Fibroblast of pulmonary artery (primary cell): Measurements from ENCODE around the gene CRYBB1.

ENCODE experiments used
- DNase-seq: peaks from one replicate; pipeline ENCODE4 v3.0.0-alpha.2; 2010; ENCODE audit warnings: low read depth
- H3K4me3 ChIP-seq: replicated peaks from 2 replicates; pipeline ENCODE4 v1.5.1; 2011; ENCODE audit warnings: low read depth, mild to moderate bottlenecking, control low read depth, low read length, moderate library complexity
- CTCF ChIP-seq: IDR thresholded peaks from 2 replicates; pipeline ENCODE4 v1.5.1; 2011; ENCODE audit warnings: mild to moderate bottlenecking, control low read depth, low read length, inconsistent platforms; ENCODE audit errors: missing control alignments

Gene CRYBB1

DNA sequence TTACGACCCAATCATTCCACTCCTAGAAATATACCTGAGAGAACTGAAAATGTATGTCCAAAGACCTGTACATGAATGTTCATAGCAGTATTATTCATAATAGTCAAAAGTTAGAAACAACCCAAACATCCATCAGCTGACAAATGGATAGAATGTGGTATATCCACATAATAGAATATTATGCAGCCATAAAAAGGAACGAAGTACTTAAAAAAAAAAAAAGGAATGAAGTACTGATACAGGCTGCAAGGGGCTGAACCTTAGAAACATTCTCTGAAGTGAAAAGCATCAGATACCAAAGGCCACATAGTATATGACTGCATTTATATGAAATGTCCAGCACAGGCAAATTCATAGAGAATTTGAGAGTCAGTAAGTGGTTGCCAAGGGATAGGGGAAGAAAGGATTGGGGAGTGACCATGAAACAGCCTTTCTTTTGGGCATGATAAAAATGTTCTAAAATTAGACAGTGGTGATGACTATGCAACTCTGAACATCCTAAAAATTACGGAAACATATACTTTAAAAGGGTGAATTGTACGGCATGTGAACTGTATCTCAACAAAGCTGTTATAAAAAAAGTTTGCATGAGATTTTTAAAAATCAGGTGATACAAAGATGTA is 29.7 kb downstream of the CRYBB1 start:
- peak overlapping the region; percentile 78 for H3K4me3 ChIP-seq
- TF ChIP-seq CTCF = no peak
- peak; percentile 24 for DNase-seq

DNA sequence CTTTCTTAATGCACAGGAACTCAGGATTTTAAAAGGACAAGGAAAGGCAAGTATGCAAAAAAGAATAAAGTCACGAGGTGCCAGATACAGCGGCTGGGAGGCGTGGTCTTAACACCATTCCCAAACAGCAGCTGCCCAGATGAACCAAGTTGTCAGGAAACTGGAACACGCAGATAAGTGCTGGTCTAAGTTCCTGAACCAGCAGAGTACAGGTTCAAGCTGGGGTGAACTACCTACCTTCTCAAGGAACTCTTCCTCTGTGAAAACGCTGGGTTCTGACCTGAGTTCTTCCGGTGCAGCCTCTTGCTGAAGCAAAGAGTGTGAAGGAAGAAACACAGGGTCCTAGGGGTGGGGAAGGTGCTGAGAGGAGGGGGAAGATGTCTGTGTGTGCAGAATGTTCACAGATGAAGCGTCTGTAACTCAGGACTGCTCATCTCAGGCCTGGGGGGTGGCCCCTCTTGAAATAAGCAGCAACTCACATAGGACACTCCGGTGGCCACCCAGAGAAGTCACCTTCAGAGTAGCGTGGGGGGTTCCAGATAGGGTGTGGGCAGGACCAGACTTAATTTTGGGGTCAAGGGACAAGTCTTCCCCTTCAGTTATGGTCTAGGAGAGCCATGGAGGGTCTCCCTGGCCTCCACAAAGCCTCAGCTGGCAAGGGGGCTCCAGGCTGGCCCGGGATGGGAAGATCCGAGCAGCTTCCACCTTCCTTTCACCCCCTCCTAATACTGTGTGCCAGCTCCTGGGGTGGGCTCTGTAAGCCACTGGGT is 31.1 kb downstream of the CRYBB1 start:
- no peak for TF ChIP-seq CTCF
- no peak for DNase-seq
- no peak overlapping the region for H3K4me3 ChIP-seq

DNA sequence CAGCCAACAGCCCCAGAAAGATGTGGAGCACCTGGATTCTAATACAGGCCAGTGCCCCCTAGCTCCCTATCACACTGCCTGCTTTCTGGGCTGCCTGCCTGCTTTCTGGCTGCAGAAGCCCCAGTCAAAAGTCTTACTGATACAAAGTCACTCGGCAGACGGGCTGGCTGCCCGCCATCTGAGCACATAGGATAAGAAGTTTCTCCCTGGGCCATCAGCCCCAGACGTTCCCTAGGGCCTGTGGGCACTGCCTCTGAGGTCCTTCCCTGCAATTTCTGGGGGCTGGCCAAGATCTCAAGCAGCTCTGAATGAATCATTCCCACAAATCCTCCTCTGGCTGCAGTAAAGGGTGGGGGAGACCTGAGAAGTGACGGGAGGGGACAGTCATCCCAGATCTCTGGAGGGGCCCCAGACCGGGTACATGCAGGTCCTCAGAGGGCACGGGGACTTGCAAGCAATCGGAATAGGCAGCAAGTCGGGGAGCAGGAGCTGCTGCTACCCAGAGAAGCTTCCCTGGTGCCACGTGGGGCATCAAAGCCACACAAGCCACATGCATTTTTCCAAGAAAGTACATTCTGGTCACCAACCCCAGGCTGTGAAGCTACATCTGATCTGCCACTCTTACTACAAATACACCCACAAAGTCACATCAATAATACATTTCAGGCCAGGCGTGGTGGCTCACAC is 32.6 kb downstream of the CRYBB1 start:
- peak; percentile 78 for DNase-seq
- H3K4me3 ChIP-seq = no peak overlapping the region
- peak; percentile 20 for TF ChIP-seq CTCF

DNA sequence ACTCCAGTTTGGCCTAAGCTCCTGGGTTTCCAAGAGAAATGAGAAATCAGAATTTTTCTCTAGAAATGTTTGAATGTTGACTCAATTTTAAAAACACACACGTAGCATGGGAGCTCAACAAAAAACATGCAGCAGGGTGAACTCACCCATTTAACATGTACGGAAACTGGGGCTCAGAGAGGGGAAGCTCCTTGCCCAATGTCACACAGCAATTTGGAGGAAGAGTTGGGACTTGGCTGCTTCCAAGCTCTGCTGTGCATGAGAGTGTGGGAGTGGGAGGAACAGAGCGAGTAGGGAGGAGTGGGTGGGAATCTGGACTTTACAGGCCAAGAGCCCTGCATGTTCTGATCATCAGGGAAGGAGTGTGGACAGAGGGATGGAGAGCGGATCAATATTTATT is 33.8 kb downstream of the CRYBB1 start:
- DNase-seq = no peak
- no peak overlapping the region for H3K4me3 ChIP-seq
- TF ChIP-seq CTCF = no peak

GRCh38 chr22:26581633-26582168 is 36.1 kb downstream of the CRYBB1 start:
- no peak for DNase-seq
- no peak overlapping the region for H3K4me3 ChIP-seq
- no peak for TF ChIP-seq CTCF

DNA sequence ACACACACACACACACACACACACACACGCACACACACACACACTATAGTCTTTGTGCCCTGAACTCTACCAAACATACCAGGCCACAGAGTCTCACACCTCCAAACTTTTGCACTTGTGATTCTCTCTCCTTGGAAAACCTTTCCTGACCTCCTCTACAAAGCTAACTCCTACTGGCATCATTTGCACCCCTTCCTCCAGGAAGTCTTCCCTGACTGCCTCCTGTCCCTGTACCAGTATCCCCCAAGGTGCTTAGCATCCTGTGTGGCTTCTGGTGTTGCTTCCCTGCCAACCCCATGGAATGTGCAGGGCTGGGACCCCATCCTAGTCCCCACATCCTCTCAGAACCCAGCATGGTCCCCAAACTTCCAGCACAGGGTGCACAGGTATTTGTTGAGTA is 36.8 kb downstream of the CRYBB1 start:
- DNase-seq = no peak
- no peak overlapping the region for H3K4me3 ChIP-seq
- TF ChIP-seq CTCF = no peak
